Choroid plexus epithelial cell (primary cell): Measurements from ENCODE around the gene ARL2.

ENCODE experiments used
- DNase-seq: peaks from one replicate; pipeline ENCODE4 v3.0.0-alpha.2; 2010; ENCODE audit warnings: low read depth
- H3K4me3 ChIP-seq: 2 replicates; pipeline ENCODE4 v1.5.1; 2011; ENCODE audit warnings: low read depth, mild to moderate bottlenecking, control low read depth, low read length, moderate library complexity
- TF ChIP-seq, protein P1 (sequence below): conservative IDR thresholded peaks from 2 replicates; pipeline ENCODE4 v1.5.1; 2011; ENCODE audit warnings: low read depth, mild to moderate bottlenecking, control low read depth, inconsistent platforms, low read length, moderate library complexity

Gene ARL2

DNA sequence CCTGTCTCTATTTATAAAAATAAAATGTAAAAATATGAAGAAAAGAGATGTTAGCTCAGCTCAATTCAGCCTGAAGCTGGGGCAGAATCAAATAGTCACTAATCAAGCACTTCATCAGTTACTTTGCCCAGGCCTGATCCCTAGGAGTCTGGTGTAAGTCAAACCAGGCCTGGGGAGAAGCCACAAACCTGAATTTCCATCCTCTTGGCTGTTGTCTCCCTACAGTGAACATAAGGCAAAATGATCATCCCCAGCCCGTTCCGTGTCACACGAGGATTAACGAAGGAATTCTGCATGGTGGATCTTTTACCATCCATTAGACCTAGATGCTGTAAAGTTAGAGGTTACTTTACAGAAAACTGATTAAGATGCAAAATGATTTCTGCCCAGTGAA, 50.9 kb downstream of the ARL2 start:
- TF ChIP-seq, protein P1, sequence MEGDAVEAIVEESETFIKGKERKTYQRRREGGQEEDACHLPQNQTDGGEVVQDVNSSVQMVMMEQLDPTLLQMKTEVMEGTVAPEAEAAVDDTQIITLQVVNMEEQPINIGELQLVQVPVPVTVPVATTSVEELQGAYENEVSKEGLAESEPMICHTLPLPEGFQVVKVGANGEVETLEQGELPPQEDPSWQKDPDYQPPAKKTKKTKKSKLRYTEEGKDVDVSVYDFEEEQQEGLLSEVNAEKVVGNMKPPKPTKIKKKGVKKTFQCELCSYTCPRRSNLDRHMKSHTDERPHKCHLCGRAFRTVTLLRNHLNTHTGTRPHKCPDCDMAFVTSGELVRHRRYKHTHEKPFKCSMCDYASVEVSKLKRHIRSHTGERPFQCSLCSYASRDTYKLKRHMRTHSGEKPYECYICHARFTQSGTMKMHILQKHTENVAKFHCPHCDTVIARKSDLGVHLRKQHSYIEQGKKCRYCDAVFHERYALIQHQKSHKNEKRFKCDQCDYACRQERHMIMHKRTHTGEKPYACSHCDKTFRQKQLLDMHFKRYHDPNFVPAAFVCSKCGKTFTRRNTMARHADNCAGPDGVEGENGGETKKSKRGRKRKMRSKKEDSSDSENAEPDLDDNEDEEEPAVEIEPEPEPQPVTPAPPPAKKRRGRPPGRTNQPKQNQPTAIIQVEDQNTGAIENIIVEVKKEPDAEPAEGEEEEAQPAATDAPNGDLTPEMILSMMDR, result no peak

DNA sequence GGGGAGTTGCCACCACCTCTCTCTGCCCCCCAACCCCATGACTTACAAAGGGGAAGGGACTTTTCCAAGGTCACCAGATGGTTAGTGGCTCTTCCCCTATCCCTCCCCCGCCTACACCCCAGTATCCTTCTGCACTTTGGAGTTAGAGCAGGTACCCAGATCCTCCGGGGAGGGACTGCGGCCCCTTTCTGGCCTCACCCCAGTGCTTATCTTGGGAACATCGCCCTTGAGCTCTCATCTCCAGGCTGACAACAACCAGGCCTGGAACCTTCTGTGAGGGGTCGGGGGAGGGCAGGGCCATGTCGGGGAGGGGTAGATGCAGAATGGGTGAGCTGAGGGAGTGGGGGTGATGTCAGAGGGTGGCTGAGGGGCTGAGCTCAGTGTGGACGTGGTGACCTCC, 51.9 kb downstream of the ARL2 start:
- no peak for DNase-seq
- no peak overlapping the region for H3K4me3 ChIP-seq
- TF ChIP-seq, protein P1, result no peak

More for the DNA sequence above, 50.9 kb downstream of the ARL2 start:
- DNase-seq, result no peak
- H3K4me3 ChIP-seq, result no peak overlapping the region

DNA sequence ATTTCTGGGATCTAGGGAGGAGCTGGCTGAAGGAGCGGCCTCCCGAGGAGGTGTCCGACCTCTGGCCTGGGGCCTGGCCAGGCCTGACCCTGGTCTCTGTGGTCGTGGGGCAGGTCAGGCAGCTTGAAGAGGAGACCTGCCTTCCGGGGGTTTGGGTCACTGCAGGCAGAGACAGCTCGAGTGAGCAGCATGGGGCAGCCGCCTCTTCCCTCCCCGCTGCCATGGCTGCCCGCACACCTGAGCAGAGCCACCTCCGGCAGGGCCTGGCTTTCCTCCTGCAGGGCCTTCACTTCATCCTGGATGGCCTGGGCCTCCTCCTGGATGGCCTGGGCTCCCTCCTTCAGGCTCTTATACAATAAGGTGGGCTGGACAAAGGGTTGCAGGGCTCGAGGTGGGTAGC, 52.4 kb downstream of the ARL2 start:
- TF ChIP-seq, protein P1, result no peak
- DNase-seq, result no peak

DNA sequence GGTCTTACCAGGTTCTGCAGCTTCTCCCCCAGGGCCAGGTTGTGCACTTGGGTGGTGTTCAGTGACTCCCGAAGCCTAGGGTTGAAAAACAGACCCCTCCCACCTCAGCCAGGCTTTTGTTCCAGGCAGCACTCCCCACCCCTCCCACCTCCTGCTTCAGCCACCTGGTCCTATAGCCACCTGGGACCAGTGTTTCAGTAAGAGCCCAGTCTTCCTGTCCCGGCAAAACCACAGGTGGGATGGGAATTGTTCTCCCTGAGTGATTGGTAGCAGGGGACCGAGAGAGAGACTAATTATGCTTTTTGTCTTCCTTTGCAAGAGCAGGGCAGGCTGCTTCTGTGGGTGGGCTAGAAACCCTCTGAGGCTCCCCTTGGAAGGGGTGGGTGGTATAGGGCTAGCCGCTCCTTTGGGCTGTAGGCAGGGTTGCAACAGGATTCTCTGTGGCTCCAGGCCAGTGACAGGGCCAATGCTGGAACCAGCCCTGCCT, 52.9 kb downstream of the ARL2 start:
- no peak overlapping the region for H3K4me3 ChIP-seq
- no peak for DNase-seq
- TF ChIP-seq, protein P1, result no peak

More for the DNA sequence above, 52.4 kb downstream of the ARL2 start:
- H3K4me3 ChIP-seq, result no peak overlapping the region

DNA sequence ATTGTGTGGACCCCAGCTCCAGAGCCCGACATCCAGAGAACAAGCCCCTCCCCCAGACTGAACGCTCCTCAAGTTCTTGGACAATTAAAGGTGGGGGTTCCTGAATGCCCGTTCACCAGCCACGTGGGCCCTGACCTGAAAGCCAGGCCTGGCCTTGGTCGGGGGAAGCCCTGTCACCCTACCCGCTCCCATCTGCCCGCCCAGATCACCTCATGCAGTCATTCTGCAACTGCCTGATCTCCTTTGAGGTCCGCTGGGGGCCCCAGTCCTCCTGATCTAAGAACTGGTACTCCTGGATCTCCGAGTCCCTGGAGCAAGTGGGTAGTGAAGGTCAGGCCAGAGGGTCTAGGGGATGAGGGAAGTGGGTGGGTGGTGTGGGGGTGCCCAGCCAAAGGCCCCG, 53.5 kb downstream of the ARL2 start:
- TF ChIP-seq, protein P1, result no peak
- H3K4me3 ChIP-seq, result no peak overlapping the region
- DNase-seq, result no peak

DNA sequence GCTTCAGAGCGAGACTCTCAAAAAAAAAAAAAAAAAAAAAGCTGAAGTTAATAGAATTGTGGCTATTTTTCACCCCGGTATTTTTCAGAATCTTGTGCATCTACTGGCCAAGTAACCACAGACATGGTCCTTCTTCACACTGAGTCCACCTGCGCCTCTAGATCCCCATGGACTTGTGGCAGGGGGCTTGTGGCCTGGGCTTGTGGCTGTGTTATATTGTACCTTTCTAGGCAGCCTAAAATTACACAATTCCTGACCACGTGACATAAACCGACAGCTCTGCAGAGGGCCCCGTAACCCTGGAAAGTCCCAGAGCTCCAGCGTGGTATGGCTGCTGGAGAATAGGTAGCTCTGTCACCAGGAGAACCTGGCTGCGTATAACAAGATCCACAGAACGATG, 55.3 kb downstream of the ARL2 start:
- H3K4me3 ChIP-seq, result no peak overlapping the region
- peak; percentile 52 for DNase-seq
- TF ChIP-seq, protein P1, result no peak
